MM.1S (cell line): ENCODE measurements around the gene OPALIN.

Experiments used
- DNase-seq: peaks from one replicate; pipeline ENCODE4 v3.0.0-alpha.2; 2015
- H2AFZ ChIP-seq: fragments of 300-600 bp; sonication (generic); 2 replicates; pipeline ENCODE4 v1.6.0; 2016; ENCODE audit warnings: antibody characterized with exemption, low read length
- H3F3A ChIP-seq: fragments of 300-600 bp; sonication (generic); 2 replicates; pipeline ENCODE4 v1.6.1; 2016; ENCODE audit warnings: mild to moderate bottlenecking, antibody characterized with exemption, low read length, moderate library complexity, mixed read lengths; ENCODE audit not compliant: insufficient read depth
- H3K27ac ChIP-seq: fragments of 300-600 bp; sonication (generic); 2 replicates; pipeline ENCODE4 v1.5.1; 2016; ENCODE audit warnings: mild to moderate bottlenecking, low read length
- H3K27me3 ChIP-seq: fragments of 300-600 bp; sonication (generic); replicated peaks from 2 replicates; pipeline ENCODE4 v1.6.0; 2016; ENCODE audit warnings: low read length; ENCODE audit not compliant: insufficient read depth
- H3K36me3 ChIP-seq: fragments of 300-600 bp; sonication (generic); replicated peaks from 2 replicates; pipeline ENCODE4 v1.6.1; 2016; ENCODE audit warnings: mild to moderate bottlenecking, low read length, mixed read lengths; ENCODE audit not compliant: insufficient read depth
- H3K4me1 ChIP-seq: fragments of 300-600 bp; sonication (generic); 2 replicates; pipeline ENCODE4 v1.6.1; 2016; ENCODE audit warnings: low read length, mixed read lengths
- H3K4me2 ChIP-seq: fragments of 300-600 bp; sonication (generic); 2 replicates; pipeline ENCODE4 v1.6.0; 2016; ENCODE audit warnings: low read depth, low read length
- H3K4me3 ChIP-seq: fragments of 300-600 bp; sonication (generic); 2 replicates; pipeline ENCODE4 v1.5.1; 2016; ENCODE audit warnings: low read length, mixed read lengths
- H3K79me2 ChIP-seq: fragments of 300-600 bp; sonication (generic); 2 replicates; pipeline ENCODE4 v1.6.1; 2016; ENCODE audit warnings: mixed run types, low read length, mixed read lengths
- H3K9ac ChIP-seq: fragments of 300-600 bp; sonication (generic); 2 replicates; pipeline ENCODE4 v1.6.1; 2016; ENCODE audit warnings: low read length, mixed read lengths
- H3K9me2 ChIP-seq: fragments of 300-600 bp; sonication (generic); replicated peaks from 2 replicates; pipeline ENCODE4 v1.6.1; 2016; ENCODE audit warnings: mild to moderate bottlenecking, low read length, mixed read lengths; ENCODE audit not compliant: insufficient read depth
- H3K9me3 ChIP-seq: fragments of 300-600 bp; sonication (generic); replicated peaks from 2 replicates; pipeline ENCODE4 v1.6.1; 2016; ENCODE audit warnings: mild to moderate bottlenecking, low read length, mixed read lengths; ENCODE audit not compliant: insufficient read depth
- H4K20me1 ChIP-seq: fragments of 300-600 bp; sonication (generic); 2 replicates; pipeline ENCODE4 v1.6.1; 2016; ENCODE audit warnings: mild to moderate bottlenecking, low read length, moderate library complexity, mixed read lengths; ENCODE audit not compliant: insufficient read depth
- CTCF ChIP-seq: fragments of 300-600 bp; sonication (generic); IDR thresholded peaks from 2 replicates; pipeline ENCODE4 v1.5.1; 2016; ENCODE audit warnings: antibody characterized with exemption, low read length, mixed read lengths
- EZH2 ChIP-seq: fragments of 300-600 bp; sonication (generic); optimal IDR thresholded peaks from 2 replicates; pipeline ENCODE3; 2017; ENCODE audit warnings: low read depth, mild to moderate bottlenecking, antibody characterized with exemption, low read length, mixed read lengths
- EZH2phosphoT487 ChIP-seq: fragments of 300-600 bp; sonication (generic); IDR thresholded peaks from 2 replicates; pipeline ENCODE4 v1.6.1; 2018; ENCODE audit warnings: antibody characterized with exemption, low read length

OPALIN gene

GRCh38 chr10:96390460-96390864 lies 31.7 kb upstream of the OPALIN start:
- H3K4me1 ChIP-seq: no peaks in the 10 kb centered on the region
- H3K9ac ChIP-seq: no peak overlapping the region
- no peaks in the 10 kb centered on the region for H3K9me2 ChIP-seq
- H3K4me3 ChIP-seq: no peak overlapping the region
- no peaks in the 10 kb centered on the region for H3K9me3 ChIP-seq
- no peak for TF ChIP-seq EZH2
- TF ChIP-seq EZH2phosphoT487: no peak
- no peak for TF ChIP-seq CTCF
- H2AFZ ChIP-seq: no peak overlapping the region
- H3K4me2 ChIP-seq: no peak overlapping the region
- H3K36me3 ChIP-seq: no peaks in the 10 kb centered on the region
- no peaks in the 10 kb centered on the region for H3F3A ChIP-seq
- H4K20me1 ChIP-seq: no peaks in the 10 kb centered on the region
- no peaks in the 10 kb centered on the region for H3K27me3 ChIP-seq
- H3K79me2 ChIP-seq: no peaks in the 10 kb centered on the region
- H3K27ac ChIP-seq: no peak overlapping the region
- no peak for DNase-seq

GRCh38 chr10:96389785-96390184 lies 31.0 kb upstream of the OPALIN start:
- no peak for DNase-seq
- H3K9me3 ChIP-seq: no peaks in the 10 kb centered on the region
- no peaks in the 10 kb centered on the region for H3K79me2 ChIP-seq
- no peak overlapping the region for H3K4me2 ChIP-seq
- H2AFZ ChIP-seq: no peak overlapping the region
- H4K20me1 ChIP-seq: no peaks in the 10 kb centered on the region
- no peaks in the 10 kb centered on the region for H3K27me3 ChIP-seq
- H3K27ac ChIP-seq: no peak overlapping the region
- no peaks in the 10 kb centered on the region for H3F3A ChIP-seq
- no peak overlapping the region for H3K4me3 ChIP-seq
- no peaks in the 10 kb centered on the region for H3K4me1 ChIP-seq
- no peak overlapping the region for H3K9ac ChIP-seq
- TF ChIP-seq EZH2phosphoT487 (no peak), EZH2 (no peak), CTCF (no peak)
- no peaks in the 10 kb centered on the region for H3K36me3 ChIP-seq
- no peaks in the 10 kb centered on the region for H3K9me2 ChIP-seq

- Histone ChIP-seq H2AFZ (no peak overlapping the region), H4K20me1 (no peaks in the 10 kb centered on the region), H3K4me3 (no peak overlapping the region), H3K27me3 (no peaks in the 10 kb centered on the region), H3K36me3 (no peaks in the 10 kb centered on the region), H3K79me2 (no peaks in the 10 kb centered on the region), H3K9me2 (no peaks in the 10 kb centered on the region), H3F3A (no peaks in the 10 kb centered on the region), H3K27ac (no peak overlapping the region), H3K9me3 (no peaks in the 10 kb centered on the region), H3K9ac (no peak overlapping the region), H3K4me2 (no peak overlapping the region), H3K4me1 (no peaks in the 10 kb centered on the region)
- TF ChIP-seq EZH2: no peak
- no peak for TF ChIP-seq EZH2phosphoT487
- no peak for TF ChIP-seq CTCF
- DNase-seq: no peak
Measured at GRCh38 chr10:96387601-96388000, 28.8 kb upstream of the OPALIN start.
